ENCODE data around the gene CKM.

- TF ChIP-seq CTCF (IDR thresholded peaks at IDR 0.05) = no peak
- no peak for TF ChIP-seq ZFX (IDR thresholded peaks at IDR 0.05; ENCODE audit: borderline replicate concordance)
Measured at GRCh38 chr19:45368737-45369340, 46.2 kb upstream of the CKM start.
